Measurements from ENCODE around the gene NPTXR.

NPTXR gene

GRCh38 chr22:38843657-38844314 is at the start of gene NPTXR:
TSS of gene NPTXR (minus strand) at chr22:38844028.
- peak; percentile 20 for DNase-seq

GRCh38 chr22:38891256-38891655 is 47.4 kb upstream of the NPTXR start:
- no peak for DNase-seq

- DNase-seq = no peak
These were observed 46.5 kb upstream of the NPTXR start for GRCh38 chr22:38890377-38890776.

- DNase-seq = no peak
These were observed 42.5 kb upstream of the NPTXR start for GRCh38 chr22:38886333-38886732.

- no peak for DNase-seq
These were observed 39.3 kb upstream of the NPTXR start for GRCh38 chr22:38882972-38883622.

- no peak for DNase-seq
These were observed 38.4 kb upstream of the NPTXR start for GRCh38 chr22:38881997-38882879.

- no peak for DNase-seq
These were observed 37.6 kb upstream of the NPTXR start for GRCh38 chr22:38881464-38881871.

GRCh38 chr22:38879961-38880360 is 36.1 kb upstream of the NPTXR start:
- no peak for DNase-seq

- no peak for DNase-seq
These were observed 35.4 kb upstream of the NPTXR start for GRCh38 chr22:38879108-38879729.

GRCh38 chr22:38878001-38878400 is 34.2 kb upstream of the NPTXR start:
- no peak for DNase-seq

- DNase-seq = no peak
These were observed 30.8 kb upstream of the NPTXR start for GRCh38 chr22:38874529-38875222.

GRCh38 chr22:38873469-38874411 is 29.9 kb upstream of the NPTXR start:
- no peak for DNase-seq

GRCh38 chr22:38872831-38873248 is 29.0 kb upstream of the NPTXR start:
- peak; percentile 82 for DNase-seq

GRCh38 chr22:38872172-38872830 is 28.5 kb upstream of the NPTXR start, which contains the start of gene CBX6:
TSS of gene CBX6 (minus strand) at chr22:38872216. CDS start at chr22:38872190, 26 bp downstream.
- DNase-seq = peak; percentile 89

GRCh38 chr22:38871360-38872171 is 27.7 kb upstream of the NPTXR start:
- DNase-seq = no peak

GRCh38 chr22:38870791-38871359 is 27.0 kb upstream of the NPTXR start:
- no peak for DNase-seq

- DNase-seq = peak; percentile 70
These were observed 26.5 kb upstream of the NPTXR start for GRCh38 chr22:38870312-38870741.

- no peak for DNase-seq
These were observed 25.8 kb upstream of the NPTXR start for GRCh38 chr22:38869663-38870062.

GRCh38 chr22:38868886-38869381 is 25.1 kb upstream of the NPTXR start:
- peak; percentile 46 for DNase-seq

Data from NCI-H2227 treated with DMSO at 0.1 percent for 48 hours (cell line).